ENCODE data around the gene CNTN5. TPM values are rescaled to one million over a fixed set of nuclear protein-coding genes. Genes with fewer than 3 reads are reported as not detected.
"Not testable (repeated sequence)": the region's sequence is repeated elsewhere in the genome, so short reads cannot be mapped to it uniquely, and the experiment has no call there.

The CNTN5 gene
- total RNA-seq, 4 donors from 2014 or later, result 0.12 TPM; not detected in 3

DNA sequence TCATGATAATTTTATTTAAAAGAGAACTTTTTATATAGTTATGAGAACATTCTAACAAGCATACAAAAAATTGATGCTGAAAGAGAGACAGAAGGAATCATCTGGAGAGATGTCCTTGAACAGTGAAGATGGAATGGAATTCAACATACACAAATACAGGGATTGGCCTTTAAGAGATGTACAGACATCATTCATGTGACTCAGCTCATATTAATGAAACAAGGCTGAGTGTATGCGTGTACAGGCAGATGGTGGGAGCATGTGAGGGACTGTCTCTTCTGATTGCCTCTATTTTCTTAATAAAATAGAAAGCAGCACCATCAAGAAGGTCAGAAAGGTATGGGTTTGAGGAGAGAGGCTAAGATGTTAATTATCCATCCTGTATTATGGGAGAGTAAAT is 793.3 kb downstream of the CNTN5 start:
- Histone ChIP-seq H3K27ac (no peak overlapping the region), H3K9me3 (no peaks in the 10 kb centered on the region), H3K27me3 (no peaks in the 10 kb centered on the region), H3K4me1 (no peaks in the 10 kb centered on the region), H3K4me3 (no peak overlapping the region), H3K36me3 (no peaks in the 10 kb centered on the region)
- 44 to 57% methylated on average over 1 of the region's 1 CpG for WGBS, 2 donors
- no peak for DNase-seq
- TF ChIP-seq POLR2A (IDR thresholded peaks at IDR 0.05) (no peak), CTCF (IDR thresholded peaks at IDR 0.05) (no peak)
- intact Hi-C loops (cut with DNase I), result no loop called here

DNA sequence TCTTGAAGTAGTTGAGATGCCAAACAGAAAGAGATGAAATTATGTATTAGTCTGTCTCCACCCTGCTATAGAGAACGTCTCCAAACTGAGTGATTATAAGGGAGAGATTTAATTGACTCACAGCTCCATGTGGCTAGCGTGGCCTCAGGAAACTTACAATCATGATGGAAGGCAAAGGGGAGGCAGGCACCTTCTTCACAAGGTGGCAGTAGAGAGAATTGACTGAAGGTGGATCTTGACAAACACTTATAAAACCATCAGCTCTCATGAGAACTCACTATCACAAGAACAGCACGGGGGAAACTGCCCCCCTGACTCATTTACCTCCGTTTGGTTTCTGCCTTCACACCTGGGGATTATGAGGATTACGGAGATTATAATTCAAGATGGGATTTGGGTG is 794.0 kb downstream of the CNTN5 start:
- WGBS, 2 donors, result 57 to 67% methylated on average over 5 of the region's 5 CpGs
- no peak overlapping the region for H3K27ac ChIP-seq
- no peaks in the 10 kb centered on the region for H3K36me3 ChIP-seq
- intact Hi-C loops (cut with DNase I), result no loop called here
- no peak for TF ChIP-seq POLR2A (IDR thresholded peaks at IDR 0.05)
- no peak for TF ChIP-seq CTCF (IDR thresholded peaks at IDR 0.05)
- no peaks in the 10 kb centered on the region for H3K4me1 ChIP-seq
- H3K4me3 ChIP-seq, result no peak overlapping the region
- DNase-seq, result no peak
- H3K9me3 ChIP-seq, result no peaks in the 10 kb centered on the region
- no peaks in the 10 kb centered on the region for H3K27me3 ChIP-seq

- H3K9me3 ChIP-seq, result no peaks in the 10 kb centered on the region
- no peak for DNase-seq
- H3K4me1 ChIP-seq, result no peaks in the 10 kb centered on the region
- no peaks in the 10 kb centered on the region for H3K27me3 ChIP-seq
- TF ChIP-seq CTCF (IDR thresholded peaks at IDR 0.05), result no peak
- no peak for TF ChIP-seq POLR2A (IDR thresholded peaks at IDR 0.05)
- no peak overlapping the region for H3K4me3 ChIP-seq
- no peaks in the 10 kb centered on the region for H3K36me3 ChIP-seq
- H3K27ac ChIP-seq, result no peak overlapping the region
- intact Hi-C loops (cut with DNase I), result no loop called here
These were observed 798.2 kb downstream of the CNTN5 start for GRCh38 chr11:99818991-99819390.

DNA sequence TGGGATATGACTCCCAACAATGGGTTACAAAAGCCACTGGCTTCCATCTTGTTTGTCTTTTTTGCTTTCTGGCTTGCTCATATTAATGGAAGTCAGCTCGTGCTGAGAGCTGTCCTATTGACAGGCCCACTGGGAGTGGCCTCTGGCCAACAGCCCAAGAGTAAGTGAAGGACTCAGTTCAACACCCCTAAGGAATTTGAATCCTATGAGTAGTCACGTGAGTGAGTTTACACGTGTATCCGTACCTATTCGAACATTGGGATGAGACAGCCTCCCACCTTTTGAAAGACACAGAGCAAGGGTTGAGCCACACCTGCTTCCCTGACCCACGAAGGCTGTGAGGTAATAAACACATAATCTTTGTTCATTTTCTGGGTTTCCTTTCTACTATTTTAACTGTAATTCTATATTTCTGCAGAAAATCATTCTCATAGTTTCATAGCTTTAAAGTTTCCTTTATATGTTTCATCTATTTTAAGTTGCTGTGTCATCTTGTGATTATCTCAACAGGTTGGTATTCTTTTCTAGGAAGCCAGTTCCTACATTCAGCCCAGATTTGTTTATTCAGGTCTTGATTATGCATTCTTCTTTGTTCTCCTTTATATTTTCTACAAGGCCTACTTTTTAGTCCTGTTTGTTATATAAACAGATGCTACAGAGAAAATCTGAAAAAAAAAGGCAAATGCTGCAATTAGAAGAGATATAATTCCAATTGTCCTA is 802.3 kb downstream of the CNTN5 start:
- Histone ChIP-seq H3K4me3 (no peak overlapping the region), H3K9me3 (no peaks in the 10 kb centered on the region), H3K27ac (no peak overlapping the region), H3K4me1 (no peaks in the 10 kb centered on the region), H3K36me3 (no peaks in the 10 kb centered on the region), H3K27me3 (no peaks in the 10 kb centered on the region)
- no peak for DNase-seq
- 64% methylated on average over 6 of the region's 6 CpGs for WGBS, 2 donors
- TF ChIP-seq POLR2A (IDR thresholded peaks at IDR 0.05) (no peak), CTCF (IDR thresholded peaks at IDR 0.05) (no peak)
- intact Hi-C loops (cut with DNase I), result no loop called here

GRCh38 chr11:99836739-99837138 is 816.0 kb downstream of the CNTN5 start:
- H3K36me3 ChIP-seq; H3K27ac ChIP-seq; H3K27me3 ChIP-seq; H3K4me3 ChIP-seq; H3K9me3 ChIP-seq; intact Hi-C loops (cut with DNase I); H3K4me1 ChIP-seq; DNase-seq: not testable (repeated sequence)

DNA sequence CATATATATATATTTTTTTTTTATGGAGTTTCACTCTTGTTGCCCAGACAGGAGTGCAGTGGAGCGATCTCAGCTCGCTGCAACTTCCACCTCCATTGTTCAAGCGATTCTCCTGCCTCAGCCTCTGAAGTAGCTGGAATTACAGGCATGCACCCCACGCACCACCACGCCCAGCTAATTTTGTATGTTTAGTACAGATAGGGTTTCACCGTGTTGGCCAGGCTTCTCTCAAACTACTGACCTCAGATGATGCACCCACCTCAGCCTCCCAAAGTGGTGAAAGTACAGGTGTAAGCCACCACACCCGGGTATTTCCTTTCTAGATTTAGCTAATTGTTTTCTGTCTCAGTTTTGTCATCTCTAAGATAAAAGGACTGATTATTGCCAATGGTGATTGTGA is 821.1 kb downstream of the CNTN5 start:
- no peak overlapping the region for H3K4me3 ChIP-seq
- no peak overlapping the region for H3K27ac ChIP-seq
- intact Hi-C loops (cut with DNase I), result no loop called here
- no peaks in the 10 kb centered on the region for H3K36me3 ChIP-seq
- no peaks in the 10 kb centered on the region for H3K4me1 ChIP-seq
- no peaks in the 10 kb centered on the region for H3K9me3 ChIP-seq
- DNase-seq, result no peak
- 66 to 72% methylated on average over 7 of the region's 7 CpGs for WGBS, 2 donors
- no peaks in the 10 kb centered on the region for H3K27me3 ChIP-seq
- TF ChIP-seq CTCF (IDR thresholded peaks at IDR 0.05) (no peak), POLR2A (IDR thresholded peaks at IDR 0.05) (no peak)

Data from esophagus squamous epithelium (tissue), 5 donors.